Suprapubic skin (tissue), 4 donors: ENCODE results near the gene DDX43. TPM values are rescaled to one million over a fixed set of nuclear protein-coding genes. Genes with fewer than 3 reads are reported as not detected.

ENCODE experiments used
- DNase-seq, 2 donors: peaks; one replicate each; pipeline ENCODE4 v3.0.0-alpha.2; 2019; ENCODE audit warnings: low spot score in 2 of 2
- H3K27ac ChIP-seq: fragments of 200-600 bp; sonication (generic); one replicate; pipeline ENCODE4 v1.5.1; 2019
- H3K27me3 ChIP-seq: fragments of 200-600 bp; sonication (generic); one replicate; pipeline ENCODE4 v1.5.1; 2019
- H3K36me3 ChIP-seq: fragments of 200-600 bp; sonication (generic); one replicate; pipeline ENCODE4 v1.5.1; 2019
- H3K4me1 ChIP-seq: fragments of 200-600 bp; sonication (generic); one replicate; pipeline ENCODE4 v1.5.1; 2019
- H3K4me3 ChIP-seq: fragments of 200-600 bp; sonication (generic); one replicate; pipeline ENCODE4 v1.5.1; 2019; ENCODE audit warnings: mild to moderate bottlenecking
- H3K9me3 ChIP-seq: fragments of 200-600 bp; sonication (generic); one replicate; pipeline ENCODE4 v1.5.1; 2019
- EP300 ChIP-seq: sonication (generic); formaldehyde crosslinking; IDR thresholded peaks from one replicate; pipeline ENCODE4 v1.6.1; 2017; ENCODE audit warnings: antibody characterized with exemption
- POLR2A ChIP-seq, 2 donors: fragments of 450-650 bp; IDR thresholded peaks; one replicate each; pipeline ENCODE4 v1.6.1; 2017; ENCODE audit warnings: antibody characterized with exemption in 2 of 2, mild to moderate bottlenecking in 2 of 2, moderate library complexity in 2 of 2
- POLR2AphosphoS5 ChIP-seq, 3 donors: sonication (generic); formaldehyde crosslinking; IDR thresholded peaks; one replicate each; pipeline ENCODE4 v1.6.1; 2017; ENCODE audit warnings: antibody characterized with exemption in 3 of 3
- WGBS: methylation state at CpG from one replicate; pipeline ENCODE4 v1.1.5; 2018; 5-methylcytosine and 5-hydroxymethylcytosine counted together
- total RNA-seq, 4 donors: library from RNA; depleted of rRNA; stranded (reverse); fragments of >200 nt; gene quantifications; one replicate each; pipeline ENCODE4 v1.1.0, GENCODE V29; 2016
- TF ChIP-seq, protein P1 (sequence below), 2 donors: fragments of 200-600 bp in 1 of 2; fragments of 450-650 bp in 1 of 2; sonication (generic) in 1 of 2; IDR thresholded peaks; one replicate each; pipeline ENCODE4 v1.5.1; 2016 to 2019; ENCODE audit warnings: antibody characterized with exemption in 2 of 2, mild to moderate bottlenecking in 1 of 2, moderate library complexity in 1 of 2

Gene DDX43
- total RNA-seq, 4 donors from 2014 or later: 0.34 to 3.1 (median 0.60) TPM

DNA sequence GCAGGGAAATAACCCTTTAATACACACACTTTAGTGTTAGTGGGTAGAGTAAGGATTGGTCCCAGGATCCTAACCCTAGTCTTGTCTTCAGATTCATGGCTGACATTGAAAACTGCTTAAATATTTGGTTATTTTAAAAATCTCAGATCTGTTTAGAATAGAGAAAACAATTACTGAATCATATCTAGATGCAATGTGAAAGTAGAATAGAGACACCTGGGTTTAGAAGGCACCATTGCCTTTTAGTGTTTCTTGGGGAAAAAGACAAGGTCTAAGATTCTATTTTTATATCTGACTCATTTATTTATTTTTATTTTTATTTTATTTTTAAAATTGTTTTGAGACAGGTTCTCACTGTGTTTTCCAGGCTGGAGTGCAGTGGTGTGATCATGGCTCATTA is 6.0 kb downstream of the DDX43 start:
- TF ChIP-seq POLR2AphosphoS5 (IDR thresholded peaks at IDR 0.05) (no peak), EP300 (no peak), POLR2A (IDR thresholded peaks at IDR 0.05) (no peak)
- TF ChIP-seq, protein P1, sequence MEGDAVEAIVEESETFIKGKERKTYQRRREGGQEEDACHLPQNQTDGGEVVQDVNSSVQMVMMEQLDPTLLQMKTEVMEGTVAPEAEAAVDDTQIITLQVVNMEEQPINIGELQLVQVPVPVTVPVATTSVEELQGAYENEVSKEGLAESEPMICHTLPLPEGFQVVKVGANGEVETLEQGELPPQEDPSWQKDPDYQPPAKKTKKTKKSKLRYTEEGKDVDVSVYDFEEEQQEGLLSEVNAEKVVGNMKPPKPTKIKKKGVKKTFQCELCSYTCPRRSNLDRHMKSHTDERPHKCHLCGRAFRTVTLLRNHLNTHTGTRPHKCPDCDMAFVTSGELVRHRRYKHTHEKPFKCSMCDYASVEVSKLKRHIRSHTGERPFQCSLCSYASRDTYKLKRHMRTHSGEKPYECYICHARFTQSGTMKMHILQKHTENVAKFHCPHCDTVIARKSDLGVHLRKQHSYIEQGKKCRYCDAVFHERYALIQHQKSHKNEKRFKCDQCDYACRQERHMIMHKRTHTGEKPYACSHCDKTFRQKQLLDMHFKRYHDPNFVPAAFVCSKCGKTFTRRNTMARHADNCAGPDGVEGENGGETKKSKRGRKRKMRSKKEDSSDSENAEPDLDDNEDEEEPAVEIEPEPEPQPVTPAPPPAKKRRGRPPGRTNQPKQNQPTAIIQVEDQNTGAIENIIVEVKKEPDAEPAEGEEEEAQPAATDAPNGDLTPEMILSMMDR (IDR thresholded peaks at IDR 0.05): no peak
- DNase-seq: no peak
- Histone ChIP-seq H3K9me3 (no peaks in the 10 kb centered on the region), H3K4me1 (no peaks in the 10 kb centered on the region), H3K27me3 (no peaks in the 10 kb centered on the region), H3K36me3 (no peaks in the 10 kb centered on the region), H3K27ac (no peak overlapping the region), H3K4me3 (no peak overlapping the region)

DNA sequence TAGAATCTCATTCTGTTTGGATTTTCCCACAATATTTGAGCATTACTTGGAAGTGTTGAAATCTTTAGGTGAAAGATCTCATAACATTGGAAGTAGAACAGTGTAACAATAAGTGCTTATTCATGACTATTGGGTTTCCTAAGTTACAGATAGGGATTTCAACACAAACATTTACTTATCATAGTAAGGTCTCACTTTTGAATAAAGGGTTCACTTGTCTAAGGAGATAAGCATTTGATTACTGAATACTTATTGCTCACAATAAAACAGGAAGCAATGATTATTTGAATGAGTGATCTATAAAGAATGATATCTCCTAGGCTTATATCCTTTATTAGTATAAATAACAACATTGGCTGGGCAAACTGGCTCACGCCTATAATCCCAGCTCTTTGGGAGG is 14.8 kb downstream of the DDX43 start:
- no peak for DNase-seq
- no peak overlapping the region for H3K27ac ChIP-seq
- H3K36me3 ChIP-seq: no peaks in the 10 kb centered on the region
- no peak overlapping the region for H3K4me3 ChIP-seq
- TF ChIP-seq EP300 (no peak), POLR2AphosphoS5 (IDR thresholded peaks at IDR 0.05) (no peak), POLR2A (IDR thresholded peaks at IDR 0.05) (no peak)
- WGBS: 100% methylated on average over 1 of the region's 1 CpG
- no peaks in the 10 kb centered on the region for H3K4me1 ChIP-seq
- no peaks in the 10 kb centered on the region for H3K27me3 ChIP-seq
- no peaks in the 10 kb centered on the region for H3K9me3 ChIP-seq

DNA sequence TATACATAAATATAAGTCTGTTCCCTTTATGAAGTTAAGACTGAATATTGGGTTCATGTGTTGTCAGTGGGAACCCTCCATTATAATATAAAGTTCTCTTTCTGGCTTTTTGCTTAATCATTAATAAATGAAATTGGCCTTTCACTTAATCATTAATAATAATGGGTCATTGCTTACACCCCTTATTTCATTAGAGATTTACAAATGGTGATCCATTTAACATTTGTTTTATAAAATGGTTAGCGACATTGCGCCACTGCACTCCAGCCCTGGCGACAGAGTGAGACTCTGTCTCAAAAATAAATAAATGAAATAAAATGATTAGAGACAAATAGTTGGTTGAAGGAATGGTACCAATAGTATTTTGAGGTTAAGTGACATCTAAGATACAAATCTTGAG is 18.5 kb downstream of the DDX43 start:
- Histone ChIP-seq H3K4me1 (no peaks in the 10 kb centered on the region), H3K9me3 (no peaks in the 10 kb centered on the region), H3K27me3 (no peaks in the 10 kb centered on the region), H3K27ac (no peak overlapping the region), H3K36me3 (no peaks in the 10 kb centered on the region), H3K4me3 (no peak overlapping the region)
- DNase-seq: no peak
- WGBS: 79% methylated on average over 3 of the region's 3 CpGs
- TF ChIP-seq POLR2A (IDR thresholded peaks at IDR 0.05) (no peak), EP300 (no peak), POLR2AphosphoS5 (IDR thresholded peaks at IDR 0.05) (no peak)
- TF ChIP-seq, protein P1 (IDR thresholded peaks at IDR 0.05): no peak

DNA sequence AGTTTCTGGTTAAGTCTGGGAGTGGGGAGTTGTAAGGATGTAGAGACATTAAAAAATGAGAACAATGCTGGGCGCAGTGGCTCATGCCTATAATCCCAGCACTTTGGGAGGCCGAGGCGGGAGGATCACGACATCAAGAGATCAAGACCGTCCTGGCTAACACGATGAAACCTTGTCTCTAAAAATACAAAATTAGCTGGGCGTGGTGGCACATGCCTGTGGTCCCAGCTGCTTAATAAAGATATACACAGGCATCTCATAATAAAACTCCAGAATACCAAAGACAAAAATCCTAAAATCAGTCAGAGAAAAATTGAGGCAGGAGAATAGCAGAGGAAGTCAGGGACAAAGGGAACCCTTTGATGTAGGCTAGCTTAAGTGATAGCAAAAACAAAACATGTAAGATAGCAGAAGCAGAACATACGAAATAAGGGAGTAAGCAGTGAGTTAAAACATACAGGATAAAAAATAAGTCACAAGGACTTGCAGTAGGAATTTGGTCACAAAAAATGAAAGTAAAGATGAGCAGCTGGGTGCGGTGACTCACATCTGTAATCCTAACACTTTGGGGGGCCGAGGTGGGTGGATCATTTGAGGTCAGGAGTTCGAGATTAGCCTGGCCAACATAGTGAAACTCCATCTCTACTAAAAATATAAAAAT is 23.6 kb downstream of the DDX43 start:
- Histone ChIP-seq H3K4me3 (no peak overlapping the region), H3K9me3 (no peaks in the 10 kb centered on the region), H3K27ac (no peak overlapping the region), H3K4me1 (no peaks in the 10 kb centered on the region), H3K36me3 (no peaks in the 10 kb centered on the region), H3K27me3 (no peaks in the 10 kb centered on the region)
- no peak for TF ChIP-seq EP300
- TF ChIP-seq, protein P1 (IDR thresholded peaks at IDR 0.05): no peak
- WGBS: 81% methylated on average over 11 of the region's 11 CpGs
- DNase-seq: no peak

DNA sequence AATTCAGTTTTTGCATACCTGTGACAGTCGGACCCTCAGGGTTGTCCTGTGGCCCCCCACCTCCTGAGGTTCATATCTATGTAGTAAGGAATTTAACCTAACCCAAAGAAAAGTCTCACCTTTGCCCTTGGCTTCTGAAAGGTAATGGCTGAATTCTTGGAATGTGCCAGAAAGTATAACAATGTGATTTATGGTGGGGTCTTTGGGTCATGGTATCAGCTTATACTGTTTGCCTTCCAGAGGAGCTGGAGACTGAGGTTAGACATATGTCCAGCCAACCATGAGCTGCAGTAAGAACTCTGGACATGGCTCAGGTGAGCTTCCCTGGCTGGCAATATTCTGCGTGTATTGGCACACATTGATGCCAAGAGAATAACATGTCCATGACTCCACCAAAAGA is 26.9 kb downstream of the DDX43 start:
- H3K36me3 ChIP-seq: peaks cover 7% of the 10 kb centered on the region

More for the DNA sequence above, 26.9 kb downstream of the DDX43 start:
- no peaks in the 10 kb centered on the region for H3K27me3 ChIP-seq
- WGBS: 65% methylated on average over 2 of the region's 2 CpGs
- H3K9me3 ChIP-seq: no peaks in the 10 kb centered on the region
- H3K4me3 ChIP-seq: no peak overlapping the region
- H3K27ac ChIP-seq: no peak overlapping the region
- TF ChIP-seq POLR2A (IDR thresholded peaks at IDR 0.05) (no peak), EP300 (no peak), POLR2AphosphoS5 (IDR thresholded peaks at IDR 0.05) (no peak)
- TF ChIP-seq, protein P1 (IDR thresholded peaks at IDR 0.05): no peak
- no peaks in the 10 kb centered on the region for H3K4me1 ChIP-seq
- DNase-seq: no peak
